Upper lobe of left lung (tissue), 4 donors: ENCODE results near the gene SPG11.

Experiments
- EP300 ChIP-seq, 4 donors: sonication (generic); formaldehyde crosslinking; IDR thresholded peaks; one replicate each; pipeline ENCODE4 v1.5.1; 2017; ENCODE audit warnings: antibody characterized with exemption in 4 of 4, control low read depth in 2 of 4
- POLR2AphosphoS5 ChIP-seq, 2 donors: sonication (generic); formaldehyde crosslinking; IDR thresholded peaks; one replicate each; pipeline ENCODE4 v1.5.1; 2017; ENCODE audit warnings: antibody characterized with exemption in 2 of 2

GRCh38 chr15:44570361-44570760 lies 93.1 kb downstream of the SPG11 start:
- TF ChIP-seq EP300 (IDR thresholded peaks at IDR 0.05) = no peak
- TF ChIP-seq POLR2AphosphoS5 (IDR thresholded peaks at IDR 0.05) = no peak
